Measurements from ENCODE around the gene PCSK4.
"Not testable (repeated sequence)": the region's sequence is repeated elsewhere in the genome, so short reads cannot be mapped to it uniquely, and the experiment has no call there.

PCSK4 gene

GRCh38 chr19:1490311-1491113 lies at the start of gene PCSK4:
TSS of gene PCSK4 (minus strand) at chr19:1490350. CDS start at chr19:1490346, 4 bp downstream.
- peak within 1 kb of the TSS; percentile 93 to 100 (median 96) for H3K4me2 ChIP-seq
- H3K9ac ChIP-seq, result peak within 1 kb of the TSS; percentile 69 to 83 (median 77)
- no peaks in the 10 kb centered on the region for H3K9me3 ChIP-seq (replicated peaks in 1 of 11)
- peak within 1 kb of the TSS; percentile 61 to 78 (median 66) for H3K4me3 ChIP-seq
- H3K27ac ChIP-seq, result peak within 1 kb of the TSS; percentile 41 to 82 (median 72); a peak in 21 of 22 replicates
- TF ChIP-seq Cebpa-rat (IDR thresholded peaks at IDR 0.05), result peak in 5 of 11 experiments; percentile 26 to 66 (median 50); a peak in 6 of 22 replicates
- no peaks in the 10 kb centered on the region for H3K36me3 ChIP-seq
- peaks cover 0 to 7% (median 0%) of the 10 kb centered on the region in 11 experiments; a peak in 3 of 22 replicates for H3K27me3 ChIP-seq
- H4K20me1 ChIP-seq, result peaks cover 0 to 5% (median 0%) of the 10 kb centered on the region in 11 experiments; a peak in 2 of 22 replicates
- peaks cover 26 to 39% (median 33%) of the 10 kb centered on the region in 10 experiments for H3K4me1 ChIP-seq

GRCh38 chr19:1539749-1540148 lies 49.6 kb upstream of the PCSK4 start:
- not testable (repeated sequence) for H3K9ac ChIP-seq, H4K20me1 ChIP-seq, H3K36me3 ChIP-seq, H3K27me3 ChIP-seq, H3K4me3 ChIP-seq, H3K27ac ChIP-seq, H3K4me2 ChIP-seq
- H3K9me3 ChIP-seq (replicated peaks in 1 of 11), result peaks cover 0 to 10% (median 0%) of the 10 kb centered on the region in 11 experiments; a peak in 4 of 22 replicates
- peaks cover 6 to 31% (median 14%) of the 10 kb centered on the region in 10 experiments; a peak in 17 of 20 replicates for H3K4me1 ChIP-seq

GRCh38 chr19:1538978-1539377 lies 48.8 kb upstream of the PCSK4 start:
- no peak overlapping the region for H3K27ac ChIP-seq
- no peaks in the 10 kb centered on the region; a peak in 1 of 22 replicates for H4K20me1 ChIP-seq
- TF ChIP-seq Cebpa-rat (IDR thresholded peaks at IDR 0.05), result no peak

GRCh38 chr19:1535699-1536098 lies 45.5 kb upstream of the PCSK4 start:
- H4K20me1 ChIP-seq, H3K4me2 ChIP-seq, H3K27me3 ChIP-seq, H3K27ac ChIP-seq, H3K4me3 ChIP-seq, H3K9ac ChIP-seq, H3K36me3 ChIP-seq: not testable (repeated sequence)
- Histone ChIP-seq H3K9me3 (replicated peaks in 1 of 11) (peaks cover 0 to 10% (median 0%) of the 10 kb centered on the region in 11 experiments; a peak in 4 of 22 replicates), H3K4me1 (peaks cover 0 to 25% (median 11%) of the 10 kb centered on the region in 10 experiments; a peak in 11 of 20 replicates)

More at GRCh38 chr19:1538978-1539377, 48.8 kb upstream of the PCSK4 start:
- Histone ChIP-seq H3K27me3 (no peaks in the 10 kb centered on the region), H3K4me3 (no peak overlapping the region), H3K4me2 (peak overlapping the region in 2 of 11 experiments; percentile 16 to 20; a peak in 2 of 22 replicates), H3K9ac (no peak overlapping the region), H3K4me1 (peaks cover 6 to 31% (median 14%) of the 10 kb centered on the region in 10 experiments; a peak in 17 of 20 replicates), H3K9me3 (replicated peaks in 1 of 11) (peaks cover 0 to 10% (median 0%) of the 10 kb centered on the region in 11 experiments; a peak in 4 of 22 replicates), H3K36me3 (no peaks in the 10 kb centered on the region)

GRCh38 chr19:1534972-1535371 lies 44.8 kb upstream of the PCSK4 start:
- H3K27me3 ChIP-seq, result no peaks in the 10 kb centered on the region

GRCh38 chr19:1533510-1534150 lies 43.5 kb upstream of the PCSK4 start:
- peak overlapping the region in 7 of 11 experiments; percentile 5 to 51 (median 43); a peak in 8 of 22 replicates for H3K4me2 ChIP-seq
- TF ChIP-seq Cebpa-rat (IDR thresholded peaks at IDR 0.05), result no peak
- H4K20me1 ChIP-seq, result peaks cover 0 to 7% (median 0%) of the 10 kb centered on the region in 11 experiments; a peak in 1 of 22 replicates
- no peaks in the 10 kb centered on the region for H3K36me3 ChIP-seq
- no peak overlapping the region for H3K4me3 ChIP-seq
- no peak overlapping the region for H3K27ac ChIP-seq
- H3K27me3 ChIP-seq, result no peaks in the 10 kb centered on the region; a peak in 1 of 22 replicates
- no peak overlapping the region for H3K9ac ChIP-seq
- H3K9me3 ChIP-seq (replicated peaks in 1 of 11), result peaks cover 0 to 10% (median 0%) of the 10 kb centered on the region in 11 experiments; a peak in 4 of 22 replicates
- peaks cover 0 to 14% (median 8%) of the 10 kb centered on the region in 10 experiments; a peak in 11 of 20 replicates for H3K4me1 ChIP-seq

More at GRCh38 chr19:1534972-1535371, 44.8 kb upstream of the PCSK4 start:
- H3K9ac ChIP-seq, result no peak overlapping the region
- H3K27ac ChIP-seq, result no peak overlapping the region
- no peak overlapping the region for H3K4me3 ChIP-seq
- peaks cover 0 to 10% (median 0%) of the 10 kb centered on the region in 11 experiments; a peak in 4 of 22 replicates for H3K9me3 ChIP-seq (replicated peaks in 1 of 11)
- no peaks in the 10 kb centered on the region for H3K36me3 ChIP-seq
- H3K4me2 ChIP-seq, result no peak overlapping the region
- H4K20me1 ChIP-seq, result no peaks in the 10 kb centered on the region; a peak in 1 of 22 replicates
- TF ChIP-seq Cebpa-rat (IDR thresholded peaks at IDR 0.05), result no peak
- peaks cover 0 to 20% (median 8%) of the 10 kb centered on the region in 10 experiments; a peak in 11 of 20 replicates for H3K4me1 ChIP-seq

GRCh38 chr19:1532003-1532402 lies 41.9 kb upstream of the PCSK4 start:
- Histone ChIP-seq H4K20me1 (peaks cover 0 to 17% (median 0%) of the 10 kb centered on the region in 11 experiments; a peak in 2 of 22 replicates), H3K9me3 (replicated peaks in 1 of 11) (peaks cover 0 to 10% (median 0%) of the 10 kb centered on the region in 11 experiments; a peak in 4 of 22 replicates), H3K27ac (no peak overlapping the region), H3K36me3 (no peaks in the 10 kb centered on the region), H3K4me3 (no peak overlapping the region), H3K9ac (no peak overlapping the region), H3K4me1 (peaks cover 0 to 12% (median 7%) of the 10 kb centered on the region in 10 experiments; a peak in 10 of 20 replicates), H3K4me2 (no peak overlapping the region), H3K27me3 (no peaks in the 10 kb centered on the region; a peak in 1 of 22 replicates)
- TF ChIP-seq Cebpa-rat (IDR thresholded peaks at IDR 0.05), result no peak

- TF ChIP-seq Cebpa-rat (IDR thresholded peaks at IDR 0.05), result no peak
- no peaks in the 10 kb centered on the region; a peak in 1 of 22 replicates for H3K27me3 ChIP-seq
- no peak overlapping the region for H3K4me3 ChIP-seq
- H3K27ac ChIP-seq, result no peak overlapping the region
- no peaks in the 10 kb centered on the region for H3K36me3 ChIP-seq
- peaks cover 0 to 10% (median 0%) of the 10 kb centered on the region in 11 experiments; a peak in 4 of 22 replicates for H3K9me3 ChIP-seq (replicated peaks in 1 of 11)
- H3K9ac ChIP-seq, result no peak overlapping the region
- H3K4me1 ChIP-seq, result peaks cover 0 to 12% (median 7%) of the 10 kb centered on the region in 10 experiments; a peak in 10 of 20 replicates
- H3K4me2 ChIP-seq, result no peak overlapping the region
- peaks cover 0 to 19% (median 0%) of the 10 kb centered on the region in 11 experiments; a peak in 2 of 22 replicates for H4K20me1 ChIP-seq
Measured at GRCh38 chr19:1531587-1531986, 41.4 kb upstream of the PCSK4 start.

- not testable (repeated sequence) for H3K9me3 ChIP-seq (replicated peaks in 1 of 11); H3K4me2 ChIP-seq; H3K27ac ChIP-seq; H3K36me3 ChIP-seq; H3K9ac ChIP-seq; H3K4me3 ChIP-seq; H3K27me3 ChIP-seq
- peaks cover 0 to 26% (median 0%) of the 10 kb centered on the region in 11 experiments; a peak in 2 of 22 replicates for H4K20me1 ChIP-seq
- H3K4me1 ChIP-seq, result peaks cover 0 to 12% (median 7%) of the 10 kb centered on the region in 10 experiments; a peak in 10 of 20 replicates
Measured at GRCh38 chr19:1530856-1531255, 40.7 kb upstream of the PCSK4 start.
